Body of pancreas (tissue), 4 donors: ENCODE measurements around the gene ISCA1.

ENCODE experiments used
- POLR2A ChIP-seq, 3 donors: fragments of 450-650 bp; IDR thresholded peaks; one replicate each; pipeline ENCODE4 v1.6.1; 2016; ENCODE audit warnings: antibody characterized with exemption in 3 of 3, mild to moderate bottlenecking in 2 of 3
- TF ChIP-seq, protein P1 (sequence below), 7 experiments: fragments of 450-650 bp in 4 of 7; fragments of 200-600 bp in 3 of 7; sonication (generic) in 3 of 7; IDR thresholded peaks; one replicate each; pipeline ENCODE4 v1.5.1; 2016 to 2019; ENCODE audit warnings: antibody characterized with exemption in 7 of 7

DNA sequence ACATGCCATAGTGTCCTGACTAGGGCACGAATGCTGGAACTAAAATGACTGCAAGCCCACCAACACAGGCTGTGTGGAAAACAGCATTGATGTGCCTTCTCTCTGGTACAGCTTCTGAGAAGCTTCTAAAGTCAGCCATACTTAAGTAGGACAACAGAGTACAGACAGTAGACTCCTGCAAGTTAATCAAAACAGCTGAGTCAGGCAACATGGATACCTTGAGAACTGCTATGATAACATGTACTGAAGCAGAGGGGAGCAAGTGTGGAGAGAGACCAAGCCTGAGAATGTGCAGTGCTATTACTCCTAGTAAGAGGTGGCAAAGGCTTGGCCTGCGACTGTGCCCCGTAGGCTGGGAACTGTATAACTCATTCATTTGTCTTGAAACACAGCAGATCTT is 2.5 kb downstream of the ISCA1 start:
- TF ChIP-seq, protein P1, sequence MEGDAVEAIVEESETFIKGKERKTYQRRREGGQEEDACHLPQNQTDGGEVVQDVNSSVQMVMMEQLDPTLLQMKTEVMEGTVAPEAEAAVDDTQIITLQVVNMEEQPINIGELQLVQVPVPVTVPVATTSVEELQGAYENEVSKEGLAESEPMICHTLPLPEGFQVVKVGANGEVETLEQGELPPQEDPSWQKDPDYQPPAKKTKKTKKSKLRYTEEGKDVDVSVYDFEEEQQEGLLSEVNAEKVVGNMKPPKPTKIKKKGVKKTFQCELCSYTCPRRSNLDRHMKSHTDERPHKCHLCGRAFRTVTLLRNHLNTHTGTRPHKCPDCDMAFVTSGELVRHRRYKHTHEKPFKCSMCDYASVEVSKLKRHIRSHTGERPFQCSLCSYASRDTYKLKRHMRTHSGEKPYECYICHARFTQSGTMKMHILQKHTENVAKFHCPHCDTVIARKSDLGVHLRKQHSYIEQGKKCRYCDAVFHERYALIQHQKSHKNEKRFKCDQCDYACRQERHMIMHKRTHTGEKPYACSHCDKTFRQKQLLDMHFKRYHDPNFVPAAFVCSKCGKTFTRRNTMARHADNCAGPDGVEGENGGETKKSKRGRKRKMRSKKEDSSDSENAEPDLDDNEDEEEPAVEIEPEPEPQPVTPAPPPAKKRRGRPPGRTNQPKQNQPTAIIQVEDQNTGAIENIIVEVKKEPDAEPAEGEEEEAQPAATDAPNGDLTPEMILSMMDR (IDR thresholded peaks at IDR 0.05): no peak
- TF ChIP-seq POLR2A (IDR thresholded peaks at IDR 0.05): no peak
